ENCODE results near the gene SLC25A42. TPM values are rescaled to one million over a fixed set of nuclear protein-coding genes. Genes with fewer than 3 reads are reported as not detected.

Gene SLC25A42
- polyA plus RNA-seq, 1 donor = 12.9 TPM

DNA sequence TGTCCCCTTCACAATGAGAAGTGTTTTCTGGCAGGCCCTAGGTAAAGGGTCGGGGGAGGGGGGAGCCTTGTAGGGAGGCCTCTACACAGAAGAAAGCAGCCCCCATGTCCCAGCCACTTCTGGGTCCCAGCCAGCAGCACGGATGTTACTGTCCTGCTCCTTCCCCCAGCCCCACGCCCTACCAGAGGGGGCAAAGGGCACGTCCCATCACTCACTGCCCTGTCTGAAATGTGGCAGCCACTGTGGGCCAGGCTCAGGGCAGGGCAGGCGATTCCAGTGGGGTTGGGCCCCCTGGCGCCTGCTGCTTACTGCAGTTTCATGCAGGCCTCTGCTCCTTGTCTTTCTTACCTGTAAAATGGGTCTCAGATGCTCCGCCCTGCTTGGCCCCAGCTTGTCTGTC, 6.1 kb upstream of the SLC25A42 start:
- H3K9me3 ChIP-seq (ENCODE audit: control insufficient read depth, low read depth, low read length) = no peaks in the 10 kb centered on the region
- no peak for DNase-seq
- H3K36me3 ChIP-seq (ENCODE audit: control insufficient read depth, insufficient read depth, low read length) = peaks cover 60% of the 10 kb centered on the region
- WGBS (ENCODE audit: insufficient coverage, low lambda C conversion rate) = no CpG with 5 or more reads among the region's 7 CpGs
- H3K27ac ChIP-seq (ENCODE audit: low read length) = no peak overlapping the region
- peaks cover 6% of the 10 kb centered on the region for H3K4me1 ChIP-seq (ENCODE audit: control insufficient read depth, insufficient read depth, low read length)
- H3K27me3 ChIP-seq (ENCODE audit: control insufficient read depth, insufficient read depth, low read length) = no peaks in the 10 kb centered on the region
- no peak overlapping the region for H3K4me3 ChIP-seq (ENCODE audit: low read length)

DNA sequence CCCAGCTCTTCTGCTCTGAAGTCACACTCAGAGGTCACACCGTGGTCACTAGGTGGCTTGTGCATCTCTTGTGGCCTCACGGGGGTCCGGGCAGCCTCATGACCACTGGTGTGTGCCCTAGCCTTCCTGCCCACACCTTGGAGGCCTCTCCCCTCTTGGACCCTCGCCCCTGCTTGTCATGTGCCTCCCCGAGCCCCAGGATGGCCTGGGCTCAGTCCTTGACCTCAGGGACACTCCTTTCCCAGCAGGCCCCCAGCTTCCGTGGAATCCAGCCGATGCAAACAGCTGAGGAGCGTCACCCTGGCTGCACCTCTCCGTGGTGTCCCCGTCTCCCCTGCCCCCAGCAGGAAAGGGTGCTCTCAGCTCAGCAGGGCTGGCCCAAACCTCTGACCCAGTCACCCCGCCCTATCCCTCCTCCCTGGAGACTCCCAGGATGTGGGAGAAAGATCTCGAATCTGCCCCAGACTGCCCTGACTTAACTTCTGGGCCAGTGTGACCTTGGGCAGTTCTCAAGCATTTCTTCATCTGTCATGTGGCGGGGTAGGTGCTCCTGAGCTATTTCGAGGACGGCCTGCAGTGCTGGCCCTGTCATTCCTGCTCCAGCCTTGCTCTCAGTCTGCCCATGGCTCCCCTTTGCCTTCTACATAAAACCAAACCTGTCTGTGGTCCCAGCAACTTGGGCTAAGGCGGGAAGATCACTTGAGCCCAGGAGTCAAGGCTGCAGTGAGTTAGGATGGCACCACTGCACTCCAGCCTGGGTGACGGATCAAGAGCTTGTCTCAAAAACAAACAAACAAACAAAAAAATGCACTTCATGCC, 4.6 kb upstream of the SLC25A42 start:
- Histone ChIP-seq H3K27me3 (ENCODE audit: control insufficient read depth, insufficient read depth, low read length) (no peaks in the 10 kb centered on the region), H3K9me3 (ENCODE audit: control insufficient read depth, low read depth, low read length) (no peaks in the 10 kb centered on the region), H3K27ac (ENCODE audit: low read length) (no peak overlapping the region), H3K36me3 (ENCODE audit: control insufficient read depth, insufficient read depth, low read length) (peaks cover 47% of the 10 kb centered on the region), H3K4me1 (ENCODE audit: control insufficient read depth, insufficient read depth, low read length) (peaks cover 9% of the 10 kb centered on the region), H3K4me3 (ENCODE audit: low read length) (no peak overlapping the region)
- DNase-seq = no peak
- WGBS (ENCODE audit: insufficient coverage, low lambda C conversion rate) = no CpG with 5 or more reads among the region's 17 CpGs

DNA sequence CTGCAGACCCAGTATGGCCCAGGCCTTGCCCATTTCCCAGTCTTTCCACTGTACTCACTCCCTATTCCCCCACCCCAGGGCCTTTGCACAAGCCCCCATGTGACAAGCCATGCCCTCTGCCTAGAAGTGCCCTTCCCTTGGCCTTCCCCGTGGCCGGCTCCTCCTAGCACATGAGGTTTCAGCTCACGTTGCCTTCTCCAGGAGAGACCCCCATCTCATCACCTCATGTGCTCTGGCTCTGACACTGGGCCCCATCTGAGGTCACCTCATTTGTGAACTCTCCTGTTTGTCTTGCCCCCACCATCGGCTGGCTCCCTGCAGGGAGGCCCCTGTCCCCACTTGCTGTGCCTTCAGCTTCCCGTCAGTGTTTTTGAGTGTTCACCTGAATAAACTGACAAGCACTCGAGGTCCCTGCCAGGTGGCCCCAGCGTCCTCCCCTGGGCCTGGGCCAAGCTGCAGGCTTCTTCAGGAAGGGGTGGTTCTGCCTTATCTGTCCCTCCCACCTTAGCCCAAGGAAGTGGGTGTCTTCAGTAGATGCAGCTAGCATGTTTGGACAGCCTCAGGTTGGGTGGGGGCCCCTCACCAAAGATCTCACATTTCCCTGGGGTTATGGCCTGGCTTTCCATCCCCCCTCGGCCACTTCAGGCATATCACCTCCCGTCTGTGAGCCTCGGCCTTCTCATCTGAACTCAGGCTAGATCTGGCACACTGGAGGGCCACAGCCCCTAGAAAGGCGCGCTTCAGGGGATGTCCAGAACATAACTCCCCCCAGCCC, 3.8 kb upstream of the SLC25A42 start:
- H3K27me3 ChIP-seq (ENCODE audit: control insufficient read depth, insufficient read depth, low read length) = no peaks in the 10 kb centered on the region
- no peak overlapping the region for H3K4me3 ChIP-seq (ENCODE audit: low read length)
- no CpG with 5 or more reads among the region's 12 CpGs for WGBS (ENCODE audit: insufficient coverage, low lambda C conversion rate)
- peaks cover 40% of the 10 kb centered on the region for H3K36me3 ChIP-seq (ENCODE audit: control insufficient read depth, insufficient read depth, low read length)
- H3K27ac ChIP-seq (ENCODE audit: low read length) = no peak overlapping the region
- no peak for DNase-seq
- H3K4me1 ChIP-seq (ENCODE audit: control insufficient read depth, insufficient read depth, low read length) = peaks cover 14% of the 10 kb centered on the region
- no peaks in the 10 kb centered on the region for H3K9me3 ChIP-seq (ENCODE audit: control insufficient read depth, low read depth, low read length)

DNA sequence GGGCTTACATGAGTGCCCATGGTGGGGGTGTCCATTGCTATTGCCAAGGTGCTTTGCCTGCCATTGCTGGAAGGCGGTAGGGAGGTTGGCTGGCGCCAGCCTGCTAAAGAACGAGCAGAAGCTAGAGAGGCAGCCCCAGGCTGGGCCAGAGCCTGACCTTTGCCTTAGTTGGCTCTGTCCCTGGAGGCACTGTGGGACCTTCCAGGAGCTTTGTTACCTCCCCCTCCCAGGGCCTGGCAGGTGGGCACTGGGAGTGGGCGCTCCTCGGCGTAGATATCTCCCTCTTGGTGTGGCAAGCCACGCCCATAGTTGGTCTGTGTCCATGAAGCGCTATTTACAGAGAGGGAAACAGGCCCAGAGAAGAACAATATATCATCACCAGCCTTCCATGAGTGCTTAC, 2.3 kb upstream of the SLC25A42 start:
- Histone ChIP-seq H3K36me3 (ENCODE audit: control insufficient read depth, insufficient read depth, low read length) (peaks cover 28% of the 10 kb centered on the region), H3K27ac (ENCODE audit: low read length) (no peak overlapping the region), H3K4me3 (ENCODE audit: low read length) (no peak overlapping the region), H3K27me3 (ENCODE audit: control insufficient read depth, insufficient read depth, low read length) (no peaks in the 10 kb centered on the region), H3K4me1 (ENCODE audit: control insufficient read depth, insufficient read depth, low read length) (peaks cover 14% of the 10 kb centered on the region), H3K9me3 (ENCODE audit: control insufficient read depth, low read depth, low read length) (no peaks in the 10 kb centered on the region)
- WGBS (ENCODE audit: insufficient coverage, low lambda C conversion rate) = no CpG with 5 or more reads among the region's 8 CpGs
- no peak for DNase-seq

DNA sequence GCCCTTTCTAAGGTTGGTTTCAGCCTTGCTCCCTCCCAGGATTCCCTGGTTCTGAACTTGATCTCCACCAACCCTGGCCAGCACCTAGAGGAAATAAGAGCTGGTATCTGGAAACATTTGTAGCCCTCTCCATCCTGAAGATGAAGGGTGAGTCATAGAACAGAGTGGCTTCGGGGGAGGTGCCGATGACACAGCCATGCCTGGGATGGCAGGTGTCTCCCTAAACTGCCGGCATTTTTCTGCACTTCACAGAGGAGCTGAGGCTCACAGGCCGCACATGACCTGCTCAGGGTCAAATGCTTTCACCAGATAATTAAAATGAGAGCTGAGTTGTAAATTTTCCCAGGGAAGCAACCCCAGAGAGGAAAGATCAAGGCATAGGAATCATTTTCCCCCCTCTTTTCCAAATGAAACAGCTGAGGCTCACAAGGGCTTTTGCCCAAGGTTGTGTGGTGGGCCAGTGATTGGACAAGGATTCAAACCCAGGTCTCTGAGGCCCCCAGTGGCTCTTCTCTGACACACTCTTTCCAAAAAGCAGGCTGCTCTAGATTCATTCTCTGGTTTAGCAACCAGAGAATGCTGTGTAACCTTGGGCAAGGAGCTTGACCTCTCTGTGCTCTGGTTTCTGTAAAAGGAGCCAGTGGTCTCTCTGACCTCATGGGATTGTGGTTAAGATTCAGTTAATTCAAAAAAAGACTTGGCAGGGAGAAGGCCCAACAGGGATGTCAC, 1.2 kb upstream of the SLC25A42 start:
- Histone ChIP-seq H3K4me3 (ENCODE audit: low read length) (peak overlapping the region; percentile 51), H3K36me3 (ENCODE audit: control insufficient read depth, insufficient read depth, low read length) (peaks cover 19% of the 10 kb centered on the region), H3K27me3 (ENCODE audit: control insufficient read depth, insufficient read depth, low read length) (no peaks in the 10 kb centered on the region), H3K9me3 (ENCODE audit: control insufficient read depth, low read depth, low read length) (no peaks in the 10 kb centered on the region), H3K27ac (ENCODE audit: low read length) (no peak overlapping the region), H3K4me1 (ENCODE audit: control insufficient read depth, insufficient read depth, low read length) (peaks cover 14% of the 10 kb centered on the region)
- no CpG with 5 or more reads among the region's 4 CpGs for WGBS (ENCODE audit: insufficient coverage, low lambda C conversion rate)
- no peak for DNase-seq

DNA sequence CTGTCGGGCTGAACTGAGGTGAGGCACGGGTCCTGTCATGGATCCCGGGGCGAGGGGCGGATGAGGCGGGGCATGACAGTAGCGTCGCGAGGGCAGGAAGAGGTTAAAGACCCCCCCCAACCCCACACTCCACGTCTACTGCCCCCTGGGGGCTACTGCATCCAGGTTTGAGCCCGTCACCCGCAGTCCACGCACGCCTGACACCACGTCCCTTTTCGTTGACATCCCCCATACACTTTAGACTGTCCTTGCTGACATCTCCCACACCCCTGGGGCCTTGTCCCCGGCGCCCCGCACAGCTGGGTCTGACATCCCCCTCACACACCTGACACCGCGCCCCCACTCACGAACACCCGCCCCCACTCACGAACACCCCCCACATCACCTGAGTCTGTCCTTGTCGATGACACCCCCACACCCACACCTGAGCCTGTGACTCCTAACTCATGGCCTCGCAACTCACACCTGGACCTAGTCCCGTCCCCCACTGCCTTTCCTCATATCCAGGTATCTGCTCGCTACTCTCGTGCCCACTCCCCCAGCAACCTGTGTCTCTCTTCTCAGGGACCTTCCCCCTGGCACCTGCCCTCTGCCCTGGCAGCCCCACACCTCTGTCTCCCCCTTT, 416 bp downstream of the SLC25A42 start:
- Histone ChIP-seq H3K27me3 (ENCODE audit: control insufficient read depth, insufficient read depth, low read length) (no peaks in the 10 kb centered on the region), H3K4me3 (ENCODE audit: low read length) (peak overlapping the region; percentile 75), H3K9me3 (ENCODE audit: control insufficient read depth, low read depth, low read length) (no peaks in the 10 kb centered on the region), H3K36me3 (ENCODE audit: control insufficient read depth, insufficient read depth, low read length) (peaks cover 7% of the 10 kb centered on the region), H3K27ac (ENCODE audit: low read length) (no peak overlapping the region), H3K4me1 (ENCODE audit: control insufficient read depth, insufficient read depth, low read length) (peaks cover 9% of the 10 kb centered on the region)
- no peak for DNase-seq
- no CpG with 5 or more reads among the region's 29 CpGs for WGBS (ENCODE audit: insufficient coverage, low lambda C conversion rate)

DNA sequence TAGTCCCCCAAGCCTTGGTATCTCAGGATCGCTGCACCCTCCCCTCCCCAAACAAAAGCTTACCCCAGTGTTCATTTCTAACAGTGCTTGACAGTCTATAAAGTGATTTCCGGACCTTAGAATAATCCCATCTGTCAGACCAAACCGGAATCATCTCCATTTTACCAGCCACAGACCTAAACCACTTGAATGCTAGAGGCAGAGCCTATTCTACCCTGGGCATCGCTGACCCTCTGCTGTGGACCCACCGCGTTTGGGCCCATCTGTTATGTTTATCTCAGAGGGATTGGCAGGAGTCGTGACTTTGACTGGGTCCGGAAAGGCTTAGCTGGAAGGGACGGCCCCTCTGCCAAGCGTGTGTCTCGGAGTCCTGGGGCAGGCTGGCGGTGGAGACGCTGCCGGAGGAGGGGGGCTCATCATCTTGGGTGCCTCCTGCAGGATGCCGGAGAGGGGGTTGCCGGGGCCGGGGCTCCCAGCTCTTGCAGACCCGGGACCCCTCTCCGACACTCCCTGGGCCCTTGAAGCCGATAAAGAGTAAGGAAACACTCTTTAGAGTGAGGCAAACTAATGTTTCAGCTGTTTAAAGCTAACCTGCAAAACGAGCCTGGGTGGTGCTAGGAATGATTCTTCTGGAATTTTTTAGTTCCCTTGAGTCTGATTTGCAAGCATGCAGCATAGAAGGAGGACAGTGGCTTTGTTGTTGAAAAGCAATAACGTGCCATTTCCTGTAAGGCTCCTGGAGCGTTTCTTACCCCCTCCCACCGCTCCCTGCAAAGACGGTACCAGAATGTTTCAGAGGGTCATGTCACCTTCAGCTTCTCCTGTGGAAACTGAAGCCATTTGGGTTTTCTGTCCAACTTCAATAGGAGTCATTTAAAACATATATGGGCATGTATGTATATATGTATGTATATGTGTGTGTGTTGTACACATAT, 1.3 kb downstream of the SLC25A42 start:
- no CpG with 5 or more reads among the region's 25 CpGs for WGBS (ENCODE audit: insufficient coverage, low lambda C conversion rate)
- Histone ChIP-seq H3K4me3 (ENCODE audit: low read length) (peak overlapping the region; percentile 75), H3K4me1 (ENCODE audit: control insufficient read depth, insufficient read depth, low read length) (peaks cover 9% of the 10 kb centered on the region), H3K27me3 (ENCODE audit: control insufficient read depth, insufficient read depth, low read length) (no peaks in the 10 kb centered on the region), H3K9me3 (ENCODE audit: control insufficient read depth, low read depth, low read length) (no peaks in the 10 kb centered on the region), H3K36me3 (ENCODE audit: control insufficient read depth, insufficient read depth, low read length) (peaks cover 4% of the 10 kb centered on the region), H3K27ac (ENCODE audit: low read length) (no peak overlapping the region)
- peak in 1 of 2 donors; percentile 32 for DNase-seq

DNA sequence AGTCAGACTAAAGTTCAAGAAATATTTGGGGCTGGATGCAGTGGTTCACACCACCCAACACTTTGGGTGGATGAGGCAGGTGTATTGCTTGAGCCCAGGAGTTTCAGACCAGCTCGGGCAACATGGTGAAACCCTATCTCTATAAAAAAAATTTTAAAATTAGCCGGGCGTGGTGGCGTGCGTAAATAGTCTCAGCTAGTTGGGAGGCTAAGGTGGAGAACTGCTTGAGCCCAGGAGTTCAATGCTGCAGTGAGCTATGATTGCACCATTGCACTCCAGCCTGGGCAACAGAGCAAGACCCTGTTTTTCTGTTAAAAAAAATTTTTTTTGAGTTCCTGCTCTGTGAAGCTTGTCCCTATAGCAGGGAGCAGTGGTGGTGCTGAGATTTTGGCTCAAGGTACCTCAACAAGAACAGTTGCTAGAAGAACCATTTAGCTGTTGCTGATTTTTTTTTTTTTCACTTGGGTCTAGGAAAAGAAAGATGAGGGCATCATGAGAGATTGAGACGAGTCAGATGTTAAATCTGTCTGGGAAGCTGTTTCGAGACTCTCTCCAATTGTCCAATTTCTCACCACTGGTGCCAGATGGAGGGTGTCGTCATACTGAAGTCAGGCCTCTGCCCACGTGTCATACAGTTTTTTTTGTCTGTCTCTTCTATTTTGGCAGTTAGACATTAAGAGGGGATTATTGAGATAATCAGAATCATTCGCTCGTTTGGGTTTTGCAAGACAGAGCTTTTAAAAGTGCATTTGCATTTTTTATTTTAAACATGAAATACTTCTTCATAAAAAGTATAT, 3.7 kb downstream of the SLC25A42 start:
- no peaks in the 10 kb centered on the region for H3K27me3 ChIP-seq (ENCODE audit: control insufficient read depth, insufficient read depth, low read length)
- WGBS (ENCODE audit: insufficient coverage, low lambda C conversion rate) = 88% methylated on average over 5 of the region's 11 CpGs
- peaks cover 9% of the 10 kb centered on the region for H3K4me1 ChIP-seq (ENCODE audit: control insufficient read depth, insufficient read depth, low read length)
- H3K4me3 ChIP-seq (ENCODE audit: low read length) = no peak overlapping the region
- H3K27ac ChIP-seq (ENCODE audit: low read length) = no peak overlapping the region
- H3K9me3 ChIP-seq (ENCODE audit: control insufficient read depth, low read depth, low read length) = no peaks in the 10 kb centered on the region
- H3K36me3 ChIP-seq (ENCODE audit: control insufficient read depth, insufficient read depth, low read length) = peaks cover 4% of the 10 kb centered on the region
- DNase-seq = no peak
